ENCODE measurements around the gene SLC16A4. TPM values are rescaled to one million over a fixed set of nuclear protein-coding genes. Genes with fewer than 3 reads are reported as not detected.
A peak's percentile ranks its signal among the peaks of the same experiment; 100 is the strongest.

SLC16A4 gene
- total and polyA plus RNA-seq, 9 donors = 6.5 to 11.6 (median 8.8) TPM

DNA sequence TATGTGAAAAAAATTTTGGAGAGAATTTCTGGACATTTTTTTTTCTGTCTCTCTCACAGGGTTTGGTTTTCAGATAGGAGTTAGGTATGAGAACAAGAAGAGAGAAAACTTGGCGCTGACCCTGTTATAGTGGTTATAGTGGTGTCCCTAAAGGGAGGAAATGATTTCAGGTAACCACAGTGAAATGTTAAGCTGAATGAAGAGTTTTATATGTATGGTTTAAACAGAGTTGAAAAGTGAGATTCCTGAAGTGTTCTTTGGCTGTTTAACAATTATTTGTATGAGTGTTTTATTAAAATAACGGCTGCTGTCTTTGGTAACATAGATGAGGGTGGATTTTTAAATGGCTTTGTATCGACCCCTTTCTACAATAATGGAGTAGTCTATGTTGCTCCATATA is 45.3 kb downstream of the SLC16A4 start:
- DNase-seq = no peak
- Histone ChIP-seq H3K27me3 (ENCODE audit: control insufficient read depth, insufficient read depth, low read length) (no peaks in the 10 kb centered on the region), H3K36me3 (ENCODE audit: control insufficient read depth, insufficient read depth, low read length) (peaks cover 36% of the 10 kb centered on the region), H3K4me3 (ENCODE audit: low read length) (no peak overlapping the region), H3K27ac (ENCODE audit: low read length) (no peak overlapping the region), H3K4me1 (ENCODE audit: control insufficient read depth, insufficient read depth, low read length) (peaks cover 26% of the 10 kb centered on the region), H3K9me3 (replicated peaks; ENCODE audit: control insufficient read depth, low read depth, low read length) (no peaks in the 10 kb centered on the region)
- 91% methylated on average over 1 of the region's 3 CpGs for WGBS (ENCODE audit: insufficient coverage)

DNA sequence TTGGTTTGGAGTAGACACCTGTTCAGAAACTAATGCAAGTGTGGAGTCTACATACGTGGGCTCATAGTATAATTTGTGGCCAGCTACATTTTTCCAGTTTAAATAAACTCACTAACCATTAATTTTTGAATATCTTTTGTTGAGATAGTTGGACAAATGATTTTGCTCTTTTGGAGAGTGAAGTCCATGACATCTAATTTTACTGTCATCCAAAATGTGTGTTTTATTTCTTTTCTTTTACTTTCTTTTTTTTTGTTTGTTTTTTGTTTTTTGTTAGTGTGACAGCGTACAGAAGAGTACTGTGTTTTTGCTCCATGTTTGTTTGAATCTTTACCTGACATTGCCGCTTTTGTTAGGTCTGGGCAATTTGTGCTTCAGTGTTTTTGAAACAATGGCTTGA is 46.7 kb downstream of the SLC16A4 start:
- WGBS (ENCODE audit: insufficient coverage) = no CpG with 5 or more reads among the region's 3 CpGs
- Histone ChIP-seq H3K4me1 (ENCODE audit: control insufficient read depth, insufficient read depth, low read length) (peaks cover 32% of the 10 kb centered on the region), H3K4me3 (ENCODE audit: low read length) (no peak overlapping the region), H3K27me3 (ENCODE audit: control insufficient read depth, insufficient read depth, low read length) (no peaks in the 10 kb centered on the region), H3K36me3 (ENCODE audit: control insufficient read depth, insufficient read depth, low read length) (peaks cover 37% of the 10 kb centered on the region), H3K9me3 (replicated peaks; ENCODE audit: control insufficient read depth, low read depth, low read length) (no peaks in the 10 kb centered on the region), H3K27ac (ENCODE audit: low read length) (no peak overlapping the region)
- DNase-seq = no peak

DNA sequence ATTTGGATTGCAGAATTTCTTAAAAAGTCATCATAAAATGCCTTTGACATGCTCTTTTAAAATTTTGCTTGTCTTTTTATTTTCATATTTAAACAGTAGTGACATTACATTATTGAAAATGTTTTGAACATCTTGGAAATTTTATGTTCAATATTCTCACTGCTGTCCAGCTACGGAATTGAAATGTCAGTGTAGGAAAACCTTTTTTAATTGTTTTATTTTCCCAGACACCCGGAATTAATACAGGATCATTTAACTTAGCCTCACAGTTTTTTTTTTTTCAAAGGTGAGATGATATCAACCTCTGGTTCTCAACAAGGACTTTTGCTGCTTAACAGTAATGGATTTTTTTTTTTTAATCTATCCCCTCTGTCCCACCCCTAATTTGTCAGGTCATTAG is 47.6 kb downstream of the SLC16A4 start:
- Histone ChIP-seq H3K36me3 (ENCODE audit: control insufficient read depth, insufficient read depth, low read length) (peaks cover 37% of the 10 kb centered on the region), H3K9me3 (replicated peaks; ENCODE audit: control insufficient read depth, low read depth, low read length) (no peaks in the 10 kb centered on the region), H3K4me3 (ENCODE audit: low read length) (no peak overlapping the region), H3K27ac (ENCODE audit: low read length) (no peak overlapping the region), H3K4me1 (ENCODE audit: control insufficient read depth, insufficient read depth, low read length) (peaks cover 32% of the 10 kb centered on the region), H3K27me3 (ENCODE audit: control insufficient read depth, insufficient read depth, low read length) (no peaks in the 10 kb centered on the region)
- no peak for DNase-seq
- no CpG with 5 or more reads among the region's 2 CpGs for WGBS (ENCODE audit: insufficient coverage)

DNA sequence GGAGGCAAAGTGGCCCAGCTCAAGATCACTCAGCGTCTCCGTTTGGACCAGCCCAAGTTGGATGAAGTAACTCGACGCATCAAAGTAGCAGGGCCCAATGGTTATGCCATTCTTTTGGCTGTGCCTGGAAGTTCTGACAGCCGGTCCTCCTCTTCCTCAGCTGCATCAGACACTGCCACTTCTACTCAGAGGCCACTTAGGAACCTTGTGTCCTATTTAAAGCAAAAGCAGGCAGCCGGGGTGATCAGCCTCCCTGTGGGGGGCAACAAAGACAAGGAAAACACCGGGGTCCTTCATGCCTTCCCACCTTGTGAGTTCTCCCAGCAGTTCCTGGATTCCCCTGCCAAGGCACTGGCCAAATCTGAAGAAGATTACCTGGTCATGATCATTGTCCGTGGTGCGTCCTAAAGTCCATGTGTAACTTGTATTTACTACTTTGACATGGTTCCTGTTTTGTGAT is 48.9 kb downstream of the SLC16A4 start:
- H3K27ac ChIP-seq (ENCODE audit: low read length) = no peak overlapping the region
- peak overlapping the region; percentile 3 for H3K4me3 ChIP-seq (ENCODE audit: low read length)
- no peak for DNase-seq
- H3K36me3 ChIP-seq (ENCODE audit: control insufficient read depth, insufficient read depth, low read length) = peaks cover 32% of the 10 kb centered on the region
- 48% methylated on average over 7 of the region's 9 CpGs for whole genome bisulfite sequencing (ENCODE audit: insufficient coverage)
- H3K9me3 ChIP-seq (replicated peaks; ENCODE audit: control insufficient read depth, low read depth, low read length) = no peaks in the 10 kb centered on the region
- H3K27me3 ChIP-seq (ENCODE audit: control insufficient read depth, insufficient read depth, low read length) = no peaks in the 10 kb centered on the region
- peaks cover 29% of the 10 kb centered on the region for H3K4me1 ChIP-seq (ENCODE audit: control insufficient read depth, insufficient read depth, low read length)

DNA sequence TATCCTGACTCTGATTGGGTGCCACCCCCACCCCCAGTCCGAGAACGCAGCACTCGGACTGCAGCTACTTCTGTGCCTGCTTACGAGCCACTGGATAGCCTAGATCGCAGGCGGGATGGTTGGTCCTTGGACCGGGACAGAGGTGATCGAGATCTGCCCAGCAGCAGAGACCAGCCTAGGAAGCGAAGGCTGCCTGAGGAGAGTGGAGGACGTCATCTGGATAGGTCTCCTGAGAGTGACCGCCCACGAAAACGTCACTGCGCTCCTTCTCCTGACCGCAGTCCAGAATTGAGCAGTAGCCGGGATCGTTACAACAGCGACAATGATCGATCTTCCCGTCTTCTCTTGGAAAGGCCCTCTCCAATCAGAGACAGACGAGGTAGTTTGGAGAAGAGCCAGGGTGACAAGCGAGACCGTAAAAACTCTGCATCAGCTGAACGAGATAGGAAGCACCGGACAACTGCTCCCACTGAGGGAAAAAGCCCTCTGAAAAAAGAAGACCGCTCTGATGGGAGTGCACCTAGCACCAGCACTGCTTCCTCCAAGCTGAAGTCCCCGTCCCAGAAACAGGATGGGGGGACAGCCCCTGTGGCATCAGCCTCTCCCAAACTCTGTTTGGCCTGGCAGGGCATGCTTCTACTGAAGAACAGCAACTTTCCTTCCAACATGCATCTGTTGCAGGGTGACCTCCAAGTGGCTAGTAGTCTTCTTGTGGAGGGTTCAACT is 49.5 kb downstream of the SLC16A4 start:
- Histone ChIP-seq H3K4me1 (ENCODE audit: control insufficient read depth, insufficient read depth, low read length) (peaks cover 29% of the 10 kb centered on the region), H3K36me3 (ENCODE audit: control insufficient read depth, insufficient read depth, low read length) (peaks cover 27% of the 10 kb centered on the region), H3K27ac (ENCODE audit: low read length) (no peak overlapping the region), H3K4me3 (ENCODE audit: low read length) (no peak overlapping the region), H3K27me3 (ENCODE audit: control insufficient read depth, insufficient read depth, low read length) (no peaks in the 10 kb centered on the region), H3K9me3 (replicated peaks; ENCODE audit: control insufficient read depth, low read depth, low read length) (no peaks in the 10 kb centered on the region)
- WGBS (ENCODE audit: insufficient coverage) = 79% methylated on average over 26 of the region's 27 CpGs
- DNase-seq = no peak

DNA sequence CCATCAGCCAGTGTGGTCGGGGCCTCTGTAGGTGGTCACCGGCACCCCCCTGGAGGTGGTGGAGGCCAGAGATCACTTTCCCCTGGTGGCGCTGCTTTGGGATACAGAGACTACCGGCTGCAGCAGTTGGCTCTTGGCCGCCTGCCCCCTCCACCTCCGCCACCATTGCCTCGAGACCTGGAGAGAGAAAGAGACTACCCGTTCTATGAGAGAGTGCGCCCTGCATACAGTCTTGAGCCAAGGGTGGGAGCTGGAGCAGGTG is 50.7 kb downstream of the SLC16A4 start:
- DNase-seq = no peak
- Histone ChIP-seq H3K9me3 (replicated peaks; ENCODE audit: control insufficient read depth, low read depth, low read length) (no peaks in the 10 kb centered on the region), H3K27ac (ENCODE audit: low read length) (peak overlapping the region; percentile 99), H3K4me3 (ENCODE audit: low read length) (peak overlapping the region; percentile 96), H3K4me1 (ENCODE audit: control insufficient read depth, insufficient read depth, low read length) (peaks cover 29% of the 10 kb centered on the region), H3K36me3 (ENCODE audit: control insufficient read depth, insufficient read depth, low read length) (peaks cover 25% of the 10 kb centered on the region), H3K27me3 (ENCODE audit: control insufficient read depth, insufficient read depth, low read length) (no peaks in the 10 kb centered on the region)
- 8% methylated on average over 2 of the region's 9 CpGs for WGBS (ENCODE audit: insufficient coverage)

DNA sequence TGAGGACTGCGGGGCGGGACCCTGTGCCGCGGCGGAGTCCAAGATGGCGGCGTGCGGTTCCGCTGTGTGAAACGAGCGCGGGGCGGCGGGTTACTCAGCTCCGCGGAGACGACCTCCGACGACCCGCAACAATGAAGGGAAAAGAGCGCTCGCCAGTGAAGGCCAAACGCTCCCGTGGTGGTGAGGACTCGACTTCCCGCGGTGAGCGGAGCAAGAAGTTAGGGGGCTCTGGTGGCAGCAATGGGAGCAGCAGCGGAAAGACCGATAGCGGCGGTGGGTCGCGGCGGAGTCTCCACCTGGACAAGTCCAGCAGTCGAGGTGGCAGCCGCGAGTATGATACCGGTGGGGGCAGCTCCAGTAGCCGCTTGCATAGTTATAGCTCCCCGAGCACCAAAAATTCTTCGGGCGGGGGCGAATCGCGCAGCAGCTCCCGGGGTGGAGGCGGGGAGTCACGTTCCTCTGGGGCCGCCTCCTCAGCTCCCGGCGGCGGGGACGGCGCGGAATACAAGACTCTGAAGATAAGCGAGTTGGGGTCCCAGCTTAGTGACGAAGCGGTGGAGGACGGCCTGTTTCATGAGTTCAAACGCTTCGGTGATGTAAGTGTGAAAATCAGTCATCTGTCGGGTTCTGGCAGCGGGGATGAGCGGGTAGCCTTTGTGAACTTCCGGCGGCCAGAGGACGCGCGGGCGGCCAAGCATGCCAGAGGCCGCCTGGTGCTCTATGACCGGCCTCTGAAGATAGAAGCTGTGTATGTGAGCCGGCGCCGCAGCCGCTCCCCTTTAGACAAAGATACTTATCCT is 51.2 kb downstream of the SLC16A4 start:
- peak; percentile 68 for DNase-seq
- Histone ChIP-seq H3K9me3 (replicated peaks; ENCODE audit: control insufficient read depth, low read depth, low read length) (no peaks in the 10 kb centered on the region), H3K36me3 (ENCODE audit: control insufficient read depth, insufficient read depth, low read length) (peaks cover 25% of the 10 kb centered on the region), H3K4me3 (ENCODE audit: low read length) (peak overlapping the region; percentile 96), H3K27ac (ENCODE audit: low read length) (peak overlapping the region; percentile 99), H3K4me1 (ENCODE audit: control insufficient read depth, insufficient read depth, low read length) (peaks cover 29% of the 10 kb centered on the region), H3K27me3 (ENCODE audit: control insufficient read depth, insufficient read depth, low read length) (no peaks in the 10 kb centered on the region)
- WGBS (ENCODE audit: insufficient coverage) = under 1% methylated on average over 68 of the region's 77 CpGs

DNA sequence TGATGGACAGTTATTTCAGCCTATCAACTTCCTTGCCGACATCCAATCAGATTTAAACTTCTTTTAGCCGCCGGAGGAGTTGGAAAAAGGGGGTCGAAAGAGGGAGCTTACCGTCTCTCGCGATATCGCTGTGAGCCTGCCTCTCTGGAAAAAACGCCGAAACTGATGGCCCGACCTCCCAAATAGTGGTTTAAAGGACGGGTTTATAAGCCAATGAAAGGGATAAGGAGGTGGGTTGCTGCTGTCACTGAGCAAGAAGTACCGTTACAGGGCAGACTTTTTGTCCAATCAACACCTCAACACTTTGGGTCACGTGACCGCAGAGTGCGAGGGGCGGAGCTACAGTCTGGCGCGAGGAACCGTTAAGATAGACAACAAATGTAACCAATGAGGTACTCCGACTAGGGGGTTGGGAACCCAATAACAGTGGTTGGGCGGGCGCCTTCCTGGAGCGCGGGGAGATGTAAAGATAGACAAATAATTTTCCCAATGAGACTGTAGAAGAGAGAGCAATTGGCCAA is 51.9 kb downstream of the SLC16A4 start, which contains the start of gene RBM15:
RBM15 (plus strand) TSS at position 492 of the 521 bp plus-strand sequence; CDS start at position 521, 29 bp downstream.
- DNase-seq = peak; percentile 100
- H3K9me3 ChIP-seq (replicated peaks; ENCODE audit: control insufficient read depth, low read depth, low read length) = no peaks in the 10 kb centered on the region
- peaks cover 29% of the 10 kb centered on the region for H3K4me1 ChIP-seq (ENCODE audit: control insufficient read depth, insufficient read depth, low read length)
- H3K27ac ChIP-seq (ENCODE audit: low read length) = peak within 1 kb of the TSS; percentile 99
- 0% methylated on average over 15 of the region's 25 CpGs for WGBS (ENCODE audit: insufficient coverage)
- no peaks in the 10 kb centered on the region for H3K27me3 ChIP-seq (ENCODE audit: control insufficient read depth, insufficient read depth, low read length)
- peaks cover 23% of the 10 kb centered on the region for H3K36me3 ChIP-seq (ENCODE audit: control insufficient read depth, insufficient read depth, low read length)
- peak within 1 kb of the TSS; percentile 96 for H3K4me3 ChIP-seq (ENCODE audit: low read length)

DNA sequence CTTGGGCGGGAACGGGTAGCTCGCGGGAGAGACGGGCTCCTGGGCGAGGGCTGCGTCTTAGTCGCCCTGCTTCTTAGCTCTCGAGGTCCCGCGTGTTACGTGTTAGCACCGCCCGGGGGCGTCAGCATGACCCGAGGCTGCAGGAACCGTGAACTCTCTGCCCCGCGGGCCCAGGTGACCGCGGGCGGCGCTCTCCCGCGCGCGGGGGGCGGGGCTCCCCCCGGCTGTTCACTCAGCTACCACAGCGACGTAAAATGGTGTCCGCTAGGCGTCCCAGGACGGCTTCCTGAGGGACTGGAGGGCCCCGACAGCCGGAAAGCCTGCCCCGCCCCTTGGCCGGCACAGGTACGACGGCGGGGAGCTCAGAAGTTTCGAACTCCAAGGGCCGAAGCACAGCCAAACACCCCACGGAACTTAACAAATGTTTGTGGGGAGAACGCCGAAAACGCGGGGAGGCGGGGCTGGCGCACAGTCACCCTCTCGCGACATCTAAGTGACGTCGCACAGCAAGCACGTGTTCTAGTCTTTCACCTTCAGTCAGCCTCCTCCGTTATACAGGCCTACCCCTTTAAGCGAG is 52.4 kb downstream of the SLC16A4 start:
- Histone ChIP-seq H3K36me3 (ENCODE audit: control insufficient read depth, insufficient read depth, low read length) (peaks cover 22% of the 10 kb centered on the region), H3K27me3 (ENCODE audit: control insufficient read depth, insufficient read depth, low read length) (no peaks in the 10 kb centered on the region), H3K4me1 (ENCODE audit: control insufficient read depth, insufficient read depth, low read length) (peaks cover 29% of the 10 kb centered on the region), H3K4me3 (ENCODE audit: low read length) (peak overlapping the region; percentile 73), H3K27ac (ENCODE audit: low read length) (peak overlapping the region; percentile 99), H3K9me3 (replicated peaks; ENCODE audit: control insufficient read depth, low read depth, low read length) (no peaks in the 10 kb centered on the region)
- peak; percentile 95 for DNase-seq
- under 1% methylated on average over 53 of the region's 57 CpGs for whole genome bisulfite sequencing (ENCODE audit: insufficient coverage)

DNA sequence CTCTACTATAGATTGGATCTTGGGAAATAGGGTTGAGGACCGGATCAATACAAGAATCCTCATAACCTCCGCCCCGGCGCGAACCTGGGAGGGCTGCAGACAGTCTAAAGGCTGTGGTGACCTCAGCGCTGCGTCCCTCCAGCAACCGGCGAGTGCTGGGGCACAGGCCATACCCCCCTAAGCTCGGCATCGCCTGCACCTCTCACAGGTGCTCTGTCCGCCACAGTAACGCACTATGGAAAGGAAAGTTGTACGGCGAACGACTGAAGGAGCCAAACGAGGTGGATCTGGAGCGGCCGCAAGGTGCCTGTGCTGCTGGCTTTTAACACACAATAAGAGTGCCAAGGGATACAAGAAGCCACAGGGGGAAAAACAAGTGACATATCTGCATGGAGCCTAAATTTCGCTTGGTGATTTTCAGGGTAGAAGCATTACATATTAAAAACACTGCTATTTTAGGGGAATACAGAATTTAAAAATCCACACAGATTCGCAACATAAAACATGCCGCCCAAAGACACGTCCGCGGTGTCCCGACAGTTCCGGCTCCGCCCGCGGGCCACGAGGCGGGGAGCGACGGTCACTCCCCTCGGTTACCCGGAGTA is 53.0 kb downstream of the SLC16A4 start:
- no peaks in the 10 kb centered on the region for H3K9me3 ChIP-seq (replicated peaks; ENCODE audit: control insufficient read depth, low read depth, low read length)
- 1% methylated on average over 31 of the region's 36 CpGs for WGBS (ENCODE audit: insufficient coverage)
- DNase-seq = no peak
- H3K4me3 ChIP-seq (ENCODE audit: low read length) = peak overlapping the region; percentile 73
- peaks cover 22% of the 10 kb centered on the region for H3K36me3 ChIP-seq (ENCODE audit: control insufficient read depth, insufficient read depth, low read length)
- peak overlapping the region; percentile 99 for H3K27ac ChIP-seq (ENCODE audit: low read length)
- H3K4me1 ChIP-seq (ENCODE audit: control insufficient read depth, insufficient read depth, low read length) = peaks cover 29% of the 10 kb centered on the region
- H3K27me3 ChIP-seq (ENCODE audit: control insufficient read depth, insufficient read depth, low read length) = no peaks in the 10 kb centered on the region
